Kidney (tissue), 14 donors: ENCODE data around the gene ATP12A. TPM values are rescaled to one million over a fixed set of nuclear protein-coding genes. Genes with fewer than 3 reads are reported as not detected.
"Not testable (repeated sequence)": the region's sequence is repeated elsewhere in the genome, so short reads cannot be mapped to it uniquely, and the experiment has no call there.

Experiments
- DNase-seq, 5 donors: peaks; one replicate each; pipeline ENCODE4 v3.0.0-alpha.2; 2013 to 2020
- FAIRE-seq: peaks from 2 replicates; lab custom pipeline; 2012; peaks lifted over from hg19 to GRCh38; lab: Jason Lieb, UNC
- H3K27ac ChIP-seq, 2 donors: one replicate each; pipeline ENCODE4 v1.7.0; 2013; ENCODE audit warnings: low read depth in 2 of 2, low read length in 2 of 2, inconsistent platforms in 1 of 2
- H3K27me3 ChIP-seq: one replicate; pipeline ENCODE4 v1.7.1; 2013; ENCODE audit warnings: low read length, inconsistent platforms; ENCODE audit not compliant: control insufficient read depth, insufficient read depth
- H3K36me3 ChIP-seq, 3 donors: one replicate each; pipeline versions ENCODE4 v1.7.0 to v1.7.1; 2013; ENCODE audit warnings: low read length in 3 of 3, control low read depth in 1 of 3, inconsistent platforms in 1 of 3; ENCODE audit not compliant: insufficient read depth in 3 of 3, control insufficient read depth in 2 of 3
- H3K4me1 ChIP-seq, 3 donors: one replicate each; pipeline versions ENCODE4 v1.7.0 to v1.7.1; 2013; ENCODE audit warnings: low read length in 3 of 3, inconsistent platforms in 1 of 3, low read depth in 1 of 3; ENCODE audit not compliant: control insufficient read depth in 2 of 3, insufficient read depth in 2 of 3
- H3K4me3 ChIP-seq, 3 donors: one replicate each; pipeline versions ENCODE4 v1.7.0 to v1.8.1; 2013; ENCODE audit warnings: low read length in 3 of 3, control low read depth in 1 of 3, inconsistent platforms in 1 of 3
- H3K9ac ChIP-seq, 3 donors: one replicate each; pipeline versions ENCODE4 v1.7.0 to v1.7.1; 2013; ENCODE audit warnings: low read length in 3 of 3, control low read depth in 1 of 3, inconsistent platforms in 1 of 3
- H3K9me3 ChIP-seq, 3 donors: one replicate each; pipeline versions ENCODE4 v1.7.0 to v1.7.1; 2013; ENCODE audit warnings: low read length in 3 of 3, control low read depth in 1 of 3, inconsistent platforms in 1 of 3; ENCODE audit not compliant: control insufficient read depth in 2 of 3, insufficient read depth in 1 of 3
- intact Hi-C: fragments of 100-400 bp; cut with DNase I; formaldehyde crosslinking; loops from one replicate; pipeline ENCODE4 v1.11.1; 2022
- polyA plus RNA-seq: library from polyadenylated mRNA; stranded (reverse); fragments of 350-450 nt; fragmentation: Illumina TruSeq; extraction: RNeasy Lipid Tissue Mini Kit (QIAGEN cat#74804); gene quantifications from one replicate; pipeline ENCODE4 v1.2.3, GENCODE V29; 2014; ENCODE audit warnings: low read depth, low replicate concordance; ENCODE audit not compliant: insufficient read depth
- total RNA-seq: library from RNA; stranded (reverse); fragmentation: NEBNext Ultra II Directional; extraction: Animal tissue kit (Norgen Biotek cat#: 25700); gene quantifications from one replicate; pipeline ENCODE4 v1.2.1, GENCODE V29; 2021
- TF ChIP-seq, protein P1 (sequence below): IDR thresholded peaks from 3 replicates; pipeline ENCODE4 v1.5.1; 2012; ENCODE audit warnings: mild to moderate bottlenecking, moderate library complexity, borderline replicate concordance; ENCODE audit not compliant: insufficient read depth; ENCODE audit errors: extremely low read depth
- donor health status: control.
- donor health status: control.
- donor health status: control.
- donor health status: control.
- donor health status: control.
- donor health status: DM: yes; HTN: yes; CAD: no.
- donor health status: Normal renal cell carcinoma (clear cell type).

ATP12A gene
- total and polyA plus RNA-seq, 2 donors from 2014 or later, result 0.22 to 6.5 TPM

DNA sequence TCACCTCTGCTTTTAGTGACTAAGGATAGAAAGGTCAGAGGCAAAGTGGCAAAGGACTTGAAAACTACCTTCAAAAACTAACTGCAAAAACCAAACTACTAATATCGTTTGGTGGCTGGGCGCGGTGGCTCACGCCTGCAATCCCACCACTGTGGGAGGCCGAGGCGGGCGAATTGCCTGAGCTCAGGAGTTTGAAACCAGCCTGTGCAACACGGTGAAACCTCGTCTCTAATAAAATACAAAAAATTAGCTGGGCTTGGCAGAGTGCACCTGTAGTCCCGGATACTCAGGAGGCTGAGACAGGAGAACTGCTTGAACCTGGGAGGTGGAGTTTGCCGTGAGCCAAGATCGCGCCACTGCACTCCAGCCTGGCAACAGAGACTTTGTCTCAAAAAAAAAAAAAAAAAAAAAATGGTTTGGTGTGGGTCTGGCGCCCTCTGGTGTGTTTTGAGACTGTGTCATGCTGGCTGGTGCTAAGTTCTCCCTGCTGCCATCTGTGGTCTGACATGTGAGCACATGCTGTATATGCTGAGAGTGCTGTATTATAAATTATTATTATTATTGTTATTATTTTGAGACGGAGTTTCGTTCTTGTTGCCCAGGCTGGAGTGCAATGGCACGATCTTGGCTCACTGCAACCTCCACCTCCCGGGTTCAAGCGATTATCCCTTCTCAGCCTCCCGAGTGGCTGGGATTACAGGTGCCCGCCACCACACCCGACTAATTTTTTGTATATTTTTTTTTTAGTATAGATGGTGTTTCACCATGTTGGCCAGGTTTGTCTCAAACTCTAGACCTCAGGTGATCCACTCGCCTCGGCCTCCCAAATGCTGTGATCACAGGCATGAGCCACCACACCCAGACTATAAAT is 47.8 kb downstream of the ATP12A start:
- intact Hi-C loops, result no loop called here
- Histone ChIP-seq H3K27ac (no peak overlapping the region), H3K4me3 (no peak overlapping the region), H3K9ac (no peak overlapping the region), H3K27me3 (no peaks in the 10 kb centered on the region), H3K9me3 (no peaks in the 10 kb centered on the region), H3K4me1 (no peaks in the 10 kb centered on the region), H3K36me3 (no peaks in the 10 kb centered on the region)
- TF ChIP-seq, protein P1, sequence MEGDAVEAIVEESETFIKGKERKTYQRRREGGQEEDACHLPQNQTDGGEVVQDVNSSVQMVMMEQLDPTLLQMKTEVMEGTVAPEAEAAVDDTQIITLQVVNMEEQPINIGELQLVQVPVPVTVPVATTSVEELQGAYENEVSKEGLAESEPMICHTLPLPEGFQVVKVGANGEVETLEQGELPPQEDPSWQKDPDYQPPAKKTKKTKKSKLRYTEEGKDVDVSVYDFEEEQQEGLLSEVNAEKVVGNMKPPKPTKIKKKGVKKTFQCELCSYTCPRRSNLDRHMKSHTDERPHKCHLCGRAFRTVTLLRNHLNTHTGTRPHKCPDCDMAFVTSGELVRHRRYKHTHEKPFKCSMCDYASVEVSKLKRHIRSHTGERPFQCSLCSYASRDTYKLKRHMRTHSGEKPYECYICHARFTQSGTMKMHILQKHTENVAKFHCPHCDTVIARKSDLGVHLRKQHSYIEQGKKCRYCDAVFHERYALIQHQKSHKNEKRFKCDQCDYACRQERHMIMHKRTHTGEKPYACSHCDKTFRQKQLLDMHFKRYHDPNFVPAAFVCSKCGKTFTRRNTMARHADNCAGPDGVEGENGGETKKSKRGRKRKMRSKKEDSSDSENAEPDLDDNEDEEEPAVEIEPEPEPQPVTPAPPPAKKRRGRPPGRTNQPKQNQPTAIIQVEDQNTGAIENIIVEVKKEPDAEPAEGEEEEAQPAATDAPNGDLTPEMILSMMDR, result peak; percentile 76
- peak; percentile 77 for FAIRE-seq
- peak in 4 of 5 donors; percentile 72 to 91 (median 78) for DNase-seq

DNA sequence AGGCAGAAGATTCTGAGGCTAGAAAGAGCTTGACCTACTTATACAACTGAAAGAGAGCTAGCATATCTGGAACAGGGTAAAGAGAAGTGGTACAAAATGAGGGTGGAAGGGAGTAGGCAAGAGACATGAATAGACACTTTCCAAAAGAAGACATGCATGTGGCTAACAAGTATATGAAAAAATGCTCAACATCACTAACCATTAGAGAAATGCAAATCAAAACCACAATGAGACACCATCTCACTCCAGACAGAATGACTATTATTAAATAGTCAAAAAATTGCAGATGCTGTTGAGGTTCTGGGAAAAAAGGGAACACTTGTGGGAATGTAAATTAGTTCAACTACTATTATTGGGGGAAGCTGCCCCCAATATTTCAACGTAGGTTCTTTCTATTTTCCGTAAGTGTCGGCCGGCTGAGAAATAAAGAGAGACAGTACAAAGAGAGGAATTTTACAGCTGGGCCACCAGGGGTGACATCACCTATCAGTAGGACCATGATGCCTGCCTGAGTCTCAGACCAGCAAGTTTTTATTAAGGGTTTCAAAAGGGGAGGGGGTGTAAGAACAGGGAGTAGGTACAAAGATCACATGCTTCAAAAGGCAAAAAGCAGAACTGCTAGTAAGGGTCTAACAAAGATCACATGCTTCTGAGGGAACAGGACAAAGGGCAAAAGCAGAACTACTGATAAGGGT is 50.8 kb downstream of the ATP12A start:
- H3K27ac ChIP-seq, intact Hi-C loops, H3K36me3 ChIP-seq, H3K4me3 ChIP-seq, H3K9me3 ChIP-seq, DNase-seq, H3K27me3 ChIP-seq, H3K9ac ChIP-seq, FAIRE-seq, H3K4me1 ChIP-seq: not testable (repeated sequence)

DNA sequence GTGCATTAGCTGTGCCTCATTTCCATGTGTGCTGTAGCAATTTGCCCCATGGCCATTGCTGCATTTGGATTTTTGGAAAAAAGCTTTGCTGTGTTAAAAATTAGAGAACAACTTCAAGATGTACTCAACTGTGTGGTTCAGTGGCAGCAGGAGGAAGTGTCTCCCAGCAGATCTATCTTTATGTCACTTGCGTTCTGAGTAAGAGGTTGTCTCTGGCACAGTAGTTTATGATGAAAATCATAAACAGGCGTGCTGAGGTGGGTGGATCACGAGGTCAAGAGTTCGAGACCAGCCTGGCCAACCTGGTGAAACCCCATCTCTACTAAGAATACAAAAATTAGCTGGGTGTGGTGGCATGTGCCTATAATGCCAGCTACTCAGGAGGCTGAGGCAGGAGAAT is 54.7 kb downstream of the ATP12A start:
- H3K4me1 ChIP-seq, result no peaks in the 10 kb centered on the region
- H3K9me3 ChIP-seq, result no peaks in the 10 kb centered on the region
- H3K4me3 ChIP-seq, result no peak overlapping the region
- FAIRE-seq (no peak), DNase-seq (no peak)
- H3K36me3 ChIP-seq, result no peaks in the 10 kb centered on the region
- no peak overlapping the region for H3K9ac ChIP-seq
- H3K27me3 ChIP-seq, result no peaks in the 10 kb centered on the region
- H3K27ac ChIP-seq, result no peak overlapping the region
- TF ChIP-seq, protein P1, result no peak
- intact Hi-C loops, result no loop called here

DNA sequence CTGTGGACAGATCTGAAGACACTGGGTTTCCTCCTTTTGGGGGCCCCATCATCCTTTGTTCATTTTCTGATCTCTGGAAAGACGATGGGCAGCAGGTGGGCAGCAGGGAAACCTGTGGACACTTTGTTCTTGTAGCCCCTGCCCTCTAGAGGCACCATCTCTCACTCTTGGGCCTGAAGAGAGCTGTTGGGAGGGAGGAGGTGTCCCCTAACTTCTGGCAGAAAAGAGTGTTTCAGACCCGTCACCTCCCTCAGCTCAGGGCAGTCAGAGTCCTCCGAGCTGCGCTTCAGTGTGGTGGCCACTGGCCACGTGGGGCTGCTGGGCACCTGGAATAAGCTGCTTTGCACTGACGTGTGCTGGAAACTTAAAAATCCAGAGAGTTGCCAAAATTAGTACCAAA is 56.8 kb downstream of the ATP12A start:
- intact Hi-C loops, result no loop called here
- TF ChIP-seq, protein P1, result no peak
- FAIRE-seq (no peak), DNase-seq (no peak)
- Histone ChIP-seq H3K4me3 (no peak overlapping the region), H3K27me3 (no peaks in the 10 kb centered on the region), H3K27ac (no peak overlapping the region), H3K9ac (no peak overlapping the region), H3K9me3 (no peaks in the 10 kb centered on the region), H3K4me1 (no peaks in the 10 kb centered on the region), H3K36me3 (no peaks in the 10 kb centered on the region)
